ENCODE measurements around the gene USP1. TPM values are rescaled to one million over a fixed set of nuclear protein-coding genes. Genes with fewer than 3 reads are reported as not detected.

USP1 gene
- total RNA-seq, 1 experiment from 2014 or later = 75.2 TPM

DNA sequence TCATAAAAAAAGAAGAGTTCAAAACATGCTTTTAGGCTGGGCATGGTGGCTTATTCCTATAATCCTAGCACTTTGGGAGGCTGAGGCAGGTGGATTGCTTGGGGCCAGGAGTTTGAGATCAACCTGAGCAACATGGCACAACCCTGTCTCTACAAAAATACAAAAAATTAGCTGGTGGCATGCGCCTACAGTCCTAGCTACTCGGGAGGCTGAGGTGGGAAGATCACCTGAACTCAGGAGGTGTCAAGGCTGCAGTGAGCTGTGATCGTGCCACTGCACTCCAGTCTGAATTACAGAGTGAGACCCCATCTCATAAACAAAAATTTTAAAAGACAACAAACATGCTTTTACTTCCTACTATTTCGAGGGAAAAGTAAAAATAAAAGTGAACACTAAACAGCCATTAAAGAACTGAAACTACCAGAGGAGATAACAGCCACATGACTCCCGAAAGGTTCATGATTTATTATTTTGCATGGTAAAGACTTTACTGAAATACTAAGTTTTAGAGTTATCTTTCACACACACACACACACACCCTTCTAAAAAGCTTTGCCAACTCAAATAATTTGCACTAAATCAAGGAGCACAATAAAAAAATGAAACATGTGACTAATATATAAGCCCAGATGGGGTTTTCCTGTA lies 48.1 kb downstream of the USP1 start:
- DNase-seq (ENCODE audit: extremely low read depth, low read depth) = no peak

DNA sequence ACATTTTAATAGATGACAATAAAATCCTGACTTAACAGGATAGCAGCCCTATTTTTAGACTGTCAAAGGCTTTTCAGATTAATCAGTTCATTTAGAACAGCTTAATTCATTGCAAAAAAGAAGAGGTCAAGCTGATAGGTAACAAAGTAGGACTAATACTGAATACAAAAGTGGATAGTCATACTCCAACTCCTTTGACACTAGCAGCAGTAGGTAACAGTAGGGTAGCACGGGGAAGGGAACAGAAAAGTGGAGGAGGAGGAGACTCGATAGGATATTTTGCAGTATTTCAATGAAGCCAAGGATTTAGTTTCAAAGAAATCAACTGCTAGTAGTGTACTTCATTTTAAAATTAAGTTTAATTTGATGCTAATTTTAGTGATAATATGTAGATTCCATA lies 51.1 kb downstream of the USP1 start:
- DNase-seq (ENCODE audit: extremely low read depth, low read depth) = no peak

DNA sequence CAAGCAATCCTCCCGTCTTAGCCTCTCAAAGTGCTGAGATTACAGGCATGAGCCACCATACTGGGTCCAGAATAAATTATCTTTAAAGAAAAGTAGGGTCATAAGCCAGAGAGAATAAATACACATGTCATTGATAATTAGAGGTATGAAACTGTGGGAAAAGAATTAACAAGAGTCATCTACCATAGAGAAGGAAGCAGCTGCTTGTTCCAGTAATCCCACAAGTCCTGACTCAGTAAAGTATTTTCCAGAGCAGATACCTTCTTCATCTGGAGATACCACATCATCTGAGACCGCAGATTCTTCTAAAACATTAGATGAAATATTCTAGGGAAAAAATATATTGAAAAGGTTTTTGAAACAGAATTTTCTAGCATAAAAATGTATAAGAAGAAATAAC lies 55.7 kb downstream of the USP1 start:
- DNase-seq (ENCODE audit: extremely low read depth, low read depth) = no peak

DNA sequence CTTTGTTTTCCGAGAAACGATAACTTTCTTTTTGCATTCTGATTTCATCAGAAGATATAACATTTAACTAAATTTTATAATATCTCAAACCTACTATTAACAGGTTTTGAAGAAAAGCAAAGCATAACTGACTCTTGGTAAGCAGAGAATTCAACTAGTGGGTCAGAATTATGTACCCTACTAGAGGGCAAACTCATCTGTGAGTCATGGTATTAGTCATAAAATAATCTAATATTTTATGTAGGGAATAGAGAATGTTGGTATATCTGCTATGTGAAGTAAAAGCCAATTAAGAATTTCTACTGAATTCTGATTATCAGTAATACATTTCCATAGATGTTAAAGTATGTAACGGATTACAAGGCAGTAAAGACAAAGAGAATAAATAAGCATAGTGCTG lies 56.8 kb downstream of the USP1 start:
- no peak for DNase-seq (ENCODE audit: extremely low read depth, low read depth)

DNA sequence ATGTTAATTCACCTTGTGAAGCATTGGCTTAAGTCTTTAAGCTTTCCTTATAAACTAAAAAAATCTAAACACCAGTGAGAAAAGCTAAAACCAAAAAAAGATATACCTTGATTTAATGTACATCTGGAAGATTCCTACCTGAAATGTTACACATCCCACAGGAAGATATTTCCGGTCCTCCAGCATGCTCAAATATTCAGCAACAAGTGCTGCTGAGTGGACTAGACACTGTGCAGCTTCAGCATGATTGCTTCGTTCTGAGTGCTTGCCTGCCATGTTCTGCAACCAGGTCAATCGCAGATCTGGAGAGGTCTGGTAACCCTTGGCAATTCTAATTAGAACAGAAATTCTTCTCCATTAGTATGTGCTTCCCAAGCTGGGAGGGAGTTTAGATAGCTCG lies 57.3 kb downstream of the USP1 start:
- DNase-seq (ENCODE audit: extremely low read depth, low read depth) = no peak

DNA sequence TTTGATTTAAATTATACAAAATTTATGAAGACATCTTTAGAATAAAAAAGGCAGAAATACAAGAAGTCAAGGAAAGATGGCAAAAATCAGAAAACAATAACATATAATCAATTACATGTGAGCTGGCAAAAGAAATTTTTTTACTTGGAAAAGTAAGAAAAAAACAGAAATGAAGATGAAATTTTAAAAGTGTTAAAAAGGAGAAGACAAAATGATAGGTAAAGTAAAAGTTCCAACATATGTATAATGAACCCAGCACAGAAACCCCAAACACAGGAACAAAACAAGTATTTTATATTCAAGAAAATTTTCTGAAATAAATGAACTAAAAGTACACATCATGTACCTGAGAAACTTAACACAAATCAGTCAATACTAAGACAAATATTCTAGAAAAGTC lies 63.4 kb downstream of the USP1 start:
- no peak for DNase-seq (ENCODE audit: extremely low read depth, low read depth)

Other genes with a start within 250 kb of the USP1 start
- not detected in 2 replicates for gene L1TD1, start 242.2 kb upstream of the USP1 start, total RNA-seq (2014; rRNA removed; shearing (Covaris generic))
- 0.07 TPM in 1 of 2 replicates, not detected in the other for gene KANK4, start 117.6 kb upstream of the USP1 start, total RNA-seq (2014; rRNA removed; shearing (Covaris generic))
- gene ANGPTL3, start 160.5 kb downstream of the USP1 start, total RNA-seq (2014; rRNA removed; shearing (Covaris generic)) = not detected in 2 replicates